Measurements from ENCODE around the gene GNG8.

DNA sequence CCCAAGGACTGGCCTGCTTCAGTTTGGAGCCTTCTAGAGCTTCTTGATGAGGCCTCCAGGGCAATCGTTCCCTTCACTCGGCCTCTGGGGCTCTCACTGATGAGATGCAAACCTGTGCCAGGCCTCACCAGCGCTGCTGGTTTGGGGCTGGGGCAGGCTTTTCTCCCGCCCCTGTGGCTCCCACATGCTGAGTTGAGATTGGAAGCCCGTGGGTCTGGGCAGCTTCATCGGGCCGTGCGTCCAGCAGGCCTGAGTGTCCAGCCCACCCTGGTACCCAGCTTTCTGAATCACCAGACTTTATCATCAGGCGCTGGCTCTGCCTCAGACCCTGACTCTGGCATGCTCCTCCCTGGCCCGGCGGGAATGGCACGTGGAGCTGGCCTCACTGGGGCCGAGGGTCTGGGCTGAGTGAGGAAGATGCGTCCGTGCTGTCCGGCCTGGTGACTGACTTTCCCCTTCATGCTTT, 30.6 kb downstream of the GNG8 start:
- TF ChIP-seq, protein P1, sequence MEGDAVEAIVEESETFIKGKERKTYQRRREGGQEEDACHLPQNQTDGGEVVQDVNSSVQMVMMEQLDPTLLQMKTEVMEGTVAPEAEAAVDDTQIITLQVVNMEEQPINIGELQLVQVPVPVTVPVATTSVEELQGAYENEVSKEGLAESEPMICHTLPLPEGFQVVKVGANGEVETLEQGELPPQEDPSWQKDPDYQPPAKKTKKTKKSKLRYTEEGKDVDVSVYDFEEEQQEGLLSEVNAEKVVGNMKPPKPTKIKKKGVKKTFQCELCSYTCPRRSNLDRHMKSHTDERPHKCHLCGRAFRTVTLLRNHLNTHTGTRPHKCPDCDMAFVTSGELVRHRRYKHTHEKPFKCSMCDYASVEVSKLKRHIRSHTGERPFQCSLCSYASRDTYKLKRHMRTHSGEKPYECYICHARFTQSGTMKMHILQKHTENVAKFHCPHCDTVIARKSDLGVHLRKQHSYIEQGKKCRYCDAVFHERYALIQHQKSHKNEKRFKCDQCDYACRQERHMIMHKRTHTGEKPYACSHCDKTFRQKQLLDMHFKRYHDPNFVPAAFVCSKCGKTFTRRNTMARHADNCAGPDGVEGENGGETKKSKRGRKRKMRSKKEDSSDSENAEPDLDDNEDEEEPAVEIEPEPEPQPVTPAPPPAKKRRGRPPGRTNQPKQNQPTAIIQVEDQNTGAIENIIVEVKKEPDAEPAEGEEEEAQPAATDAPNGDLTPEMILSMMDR (IDR thresholded peaks at IDR 0.05), result no peak
- TF ChIP-seq JUND (IDR thresholded peaks at IDR 0.05) (no peak), EP300 (IDR thresholded peaks at IDR 0.05; ENCODE audit: borderline replicate concordance in 1 of 2, low read depth in 1 of 2, low read length in 1 of 2) (no peak), RAD21 (IDR thresholded peaks at IDR 0.05; ENCODE audit: low read length) (no peak), EZH2phosphoT487 (IDR thresholded peaks at IDR 0.05; ENCODE audit: borderline replicate concordance, low read depth) (no peak), POLR2AphosphoS5 (IDR thresholded peaks at IDR 0.05; ENCODE audit: low read depth, low read length) (no peak), SIN3A (IDR thresholded peaks at IDR 0.05; ENCODE audit: borderline replicate concordance, low read depth, low read length) (no peak)
- TF ChIP-seq, protein P2, sequence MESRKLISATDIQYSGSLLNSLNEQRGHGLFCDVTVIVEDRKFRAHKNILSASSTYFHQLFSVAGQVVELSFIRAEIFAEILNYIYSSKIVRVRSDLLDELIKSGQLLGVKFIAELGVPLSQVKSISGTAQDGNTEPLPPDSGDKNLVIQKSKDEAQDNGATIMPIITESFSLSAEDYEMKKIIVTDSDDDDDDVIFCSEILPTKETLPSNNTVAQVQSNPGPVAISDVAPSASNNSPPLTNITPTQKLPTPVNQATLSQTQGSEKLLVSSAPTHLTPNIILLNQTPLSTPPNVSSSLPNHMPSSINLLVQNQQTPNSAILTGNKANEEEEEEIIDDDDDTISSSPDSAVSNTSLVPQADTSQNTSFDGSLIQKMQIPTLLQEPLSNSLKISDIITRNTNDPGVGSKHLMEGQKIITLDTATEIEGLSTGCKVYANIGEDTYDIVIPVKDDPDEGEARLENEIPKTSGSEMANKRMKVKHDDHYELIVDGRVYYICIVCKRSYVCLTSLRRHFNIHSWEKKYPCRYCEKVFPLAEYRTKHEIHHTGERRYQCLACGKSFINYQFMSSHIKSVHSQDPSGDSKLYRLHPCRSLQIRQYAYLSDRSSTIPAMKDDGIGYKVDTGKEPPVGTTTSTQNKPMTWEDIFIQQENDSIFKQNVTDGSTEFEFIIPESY (IDR thresholded peaks at IDR 0.05; ENCODE audit: borderline replicate concordance, low read depth), result no peak
- TF ChIP-seq, protein P3, sequence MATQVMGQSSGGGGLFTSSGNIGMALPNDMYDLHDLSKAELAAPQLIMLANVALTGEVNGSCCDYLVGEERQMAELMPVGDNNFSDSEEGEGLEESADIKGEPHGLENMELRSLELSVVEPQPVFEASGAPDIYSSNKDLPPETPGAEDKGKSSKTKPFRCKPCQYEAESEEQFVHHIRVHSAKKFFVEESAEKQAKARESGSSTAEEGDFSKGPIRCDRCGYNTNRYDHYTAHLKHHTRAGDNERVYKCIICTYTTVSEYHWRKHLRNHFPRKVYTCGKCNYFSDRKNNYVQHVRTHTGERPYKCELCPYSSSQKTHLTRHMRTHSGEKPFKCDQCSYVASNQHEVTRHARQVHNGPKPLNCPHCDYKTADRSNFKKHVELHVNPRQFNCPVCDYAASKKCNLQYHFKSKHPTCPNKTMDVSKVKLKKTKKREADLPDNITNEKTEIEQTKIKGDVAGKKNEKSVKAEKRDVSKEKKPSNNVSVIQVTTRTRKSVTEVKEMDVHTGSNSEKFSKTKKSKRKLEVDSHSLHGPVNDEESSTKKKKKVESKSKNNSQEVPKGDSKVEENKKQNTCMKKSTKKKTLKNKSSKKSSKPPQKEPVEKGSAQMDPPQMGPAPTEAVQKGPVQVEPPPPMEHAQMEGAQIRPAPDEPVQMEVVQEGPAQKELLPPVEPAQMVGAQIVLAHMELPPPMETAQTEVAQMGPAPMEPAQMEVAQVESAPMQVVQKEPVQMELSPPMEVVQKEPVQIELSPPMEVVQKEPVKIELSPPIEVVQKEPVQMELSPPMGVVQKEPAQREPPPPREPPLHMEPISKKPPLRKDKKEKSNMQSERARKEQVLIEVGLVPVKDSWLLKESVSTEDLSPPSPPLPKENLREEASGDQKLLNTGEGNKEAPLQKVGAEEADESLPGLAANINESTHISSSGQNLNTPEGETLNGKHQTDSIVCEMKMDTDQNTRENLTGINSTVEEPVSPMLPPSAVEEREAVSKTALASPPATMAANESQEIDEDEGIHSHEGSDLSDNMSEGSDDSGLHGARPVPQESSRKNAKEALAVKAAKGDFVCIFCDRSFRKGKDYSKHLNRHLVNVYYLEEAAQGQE (IDR thresholded peaks at IDR 0.05; ENCODE audit: low read depth, low read length), result no peak
- TF ChIP-seq, protein P4, sequence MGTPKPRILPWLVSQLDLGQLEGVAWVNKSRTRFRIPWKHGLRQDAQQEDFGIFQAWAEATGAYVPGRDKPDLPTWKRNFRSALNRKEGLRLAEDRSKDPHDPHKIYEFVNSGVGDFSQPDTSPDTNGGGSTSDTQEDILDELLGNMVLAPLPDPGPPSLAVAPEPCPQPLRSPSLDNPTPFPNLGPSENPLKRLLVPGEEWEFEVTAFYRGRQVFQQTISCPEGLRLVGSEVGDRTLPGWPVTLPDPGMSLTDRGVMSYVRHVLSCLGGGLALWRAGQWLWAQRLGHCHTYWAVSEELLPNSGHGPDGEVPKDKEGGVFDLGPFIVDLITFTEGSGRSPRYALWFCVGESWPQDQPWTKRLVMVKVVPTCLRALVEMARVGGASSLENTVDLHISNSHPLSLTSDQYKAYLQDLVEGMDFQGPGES (IDR thresholded peaks at IDR 0.05; ENCODE audit: low read depth, low read length), result no peak
